Aorta (tissue), 5 donors: ENCODE measurements around the gene SELENOP. TPM values are rescaled to one million over a fixed set of nuclear protein-coding genes. Genes with fewer than 3 reads are reported as not detected.

ENCODE experiments used
- ATAC-seq: fragments of 200-7000 bp; cut with Tn5 transposase; one replicate; pipeline ENCODE4 v1.9.1; 2022; ENCODE audit warnings: moderate library complexity; ENCODE audit not compliant: low FRiP score
- DNase-seq, 2 donors: peaks; one replicate each; pipeline ENCODE4 v3.0.0-alpha.2; 2020
- H3K27ac ChIP-seq, 2 donors: one replicate each; pipeline ENCODE4 v1.5.1; 2013; ENCODE audit warnings: low read length in 2 of 2, mild to moderate bottlenecking in 2 of 2, moderate library complexity in 2 of 2, control low read depth in 1 of 2, inconsistent platforms in 1 of 2, low read depth in 1 of 2
- H3K27me3 ChIP-seq, 2 donors: one replicate each; pipeline ENCODE4 v1.6.1; 2013; ENCODE audit warnings: control low read depth in 1 of 2, low read length in 1 of 2, mild to moderate bottlenecking in 1 of 2, moderate library complexity in 1 of 2; ENCODE audit not compliant: insufficient read depth in 2 of 2, control insufficient read depth in 1 of 2
- H3K36me3 ChIP-seq, 2 donors: one replicate each; pipeline ENCODE4 v1.6.1; 2013; ENCODE audit warnings: control low read depth in 1 of 2, low read length in 1 of 2, mild to moderate bottlenecking in 1 of 2; ENCODE audit not compliant: insufficient read depth in 2 of 2, control insufficient read depth in 1 of 2
- H3K4me1 ChIP-seq, 2 donors: one replicate each; pipeline ENCODE4 v1.6.1; 2013; ENCODE audit warnings: low read length in 2 of 2, control low read depth in 1 of 2, mild to moderate bottlenecking in 1 of 2, moderate library complexity in 1 of 2; ENCODE audit not compliant: insufficient read depth in 2 of 2, control insufficient read depth in 1 of 2
- H3K4me3 ChIP-seq, 2 donors: one replicate each; pipeline ENCODE4 v1.5.1; 2013; ENCODE audit warnings: low read length in 2 of 2, control low read depth in 1 of 2, mild to moderate bottlenecking in 1 of 2
- H3K9me3 ChIP-seq: one replicate; pipeline ENCODE4 v1.6.1; 2013; ENCODE audit warnings: mild to moderate bottlenecking, low read length; ENCODE audit not compliant: control insufficient read depth
- WGBS, 2 donors: extraction: QIAGEN DNeasy Blood & Tissue Kit; methylation state at CpG; one replicate each; pipeline ENCODE4 v1.1.7; 2013; 5-methylcytosine and 5-hydroxymethylcytosine counted together
- intact Hi-C, 2 donors: fragments of 100-400 bp; cut with DNase I; formaldehyde crosslinking; loops; one replicate each; pipeline versions ENCODE4 v1.14.2 to v1.15.0; 2022
- polyA plus RNA-seq, 2 donors: library from polyadenylated mRNA; stranded (reverse); fragments of 200-250 nt; gene quantifications; one replicate each; pipeline ENCODE4 v1.2.3, GENCODE V29; 2013
- total RNA-seq, 2 donors: library from RNA; stranded (reverse); fragmentation: NEBNext Ultra II Directional; extraction: Animal tissue kit (Norgen Biotek cat#: 25700); gene quantifications; one replicate each; pipeline ENCODE4 v1.2.1, GENCODE V29; 2021
- donor health status: healthy with polysubstance abuse.
- donor health status: Bipolar disorder and iron deficiency.
- donor health status: DM: no; HTN: no; CAD: no.
- donor health status: DM: no; HTN: no; CAD: no.
- donor health status: DM: yes; HTN: yes; CAD: no.

The SELENOP gene
- total and polyA plus RNA-seq, 4 donors: 44.5 to 580 (median 384) TPM

DNA sequence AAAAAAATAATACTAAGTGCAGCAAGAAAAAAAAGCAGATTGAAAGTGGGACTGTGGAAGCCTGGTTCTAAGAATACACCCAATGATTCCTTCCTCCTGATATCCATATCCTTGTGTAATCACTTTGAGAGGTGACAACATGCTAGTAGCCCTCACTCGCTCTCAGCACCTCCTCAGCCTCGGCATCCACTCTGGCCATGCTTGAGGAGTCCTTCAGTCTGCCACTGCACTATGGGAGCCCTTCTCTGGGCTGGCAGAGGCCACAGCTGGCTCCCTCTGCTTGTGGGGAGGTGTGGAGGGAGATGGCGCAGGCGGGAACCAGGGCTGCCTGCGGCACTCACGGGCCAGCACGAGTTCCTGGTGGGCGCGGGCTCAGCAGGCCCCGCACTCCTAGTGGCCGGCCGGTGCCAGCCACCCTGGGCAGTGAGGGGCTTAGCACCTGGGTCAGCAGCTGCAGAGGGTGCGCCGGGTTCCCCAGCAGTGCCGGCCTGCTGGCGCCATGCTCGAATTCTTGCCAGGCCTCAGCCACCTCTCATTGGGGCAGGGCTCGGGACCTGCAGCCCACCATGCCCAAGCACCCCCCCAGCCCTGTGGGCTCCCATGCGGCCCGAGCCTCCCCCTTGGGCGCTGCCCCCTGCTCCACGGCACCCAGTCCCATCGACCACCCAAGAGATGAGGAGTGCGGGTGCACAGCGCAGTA, 24.5 kb upstream of the SELENOP start:
- 96 to 100% methylated on average over 23 to 25 of the region's 25 CpGs for WGBS, 2 donors
- Histone ChIP-seq H3K9me3 (no peaks in the 10 kb centered on the region), H3K27me3 (no peaks in the 10 kb centered on the region), H3K36me3 (no peaks in the 10 kb centered on the region), H3K4me3 (no peak overlapping the region), H3K4me1 (no peaks in the 10 kb centered on the region), H3K27ac (no peak overlapping the region)
- no peak for DNase-seq
- intact Hi-C loops: no loop called here
- ATAC-seq: no peak

- Histone ChIP-seq H3K36me3 (no peaks in the 10 kb centered on the region), H3K4me1 (no peaks in the 10 kb centered on the region), H3K27ac (no peak overlapping the region), H3K4me3 (no peak overlapping the region), H3K9me3 (no peaks in the 10 kb centered on the region), H3K27me3 (no peaks in the 10 kb centered on the region)
- intact Hi-C loops: no loop called here
- DNase-seq (no peak), ATAC-seq (no peak)
- 96 to 99% methylated on average over 5 of the region's 5 CpGs for WGBS, 2 donors
Observed at GRCh38 chr5:42832060-42832459, 20.4 kb upstream of the SELENOP start.

GRCh38 chr5:42830924-42831323, 19.2 kb upstream of the SELENOP start:
- DNase-seq: no peak
- H3K4me1 ChIP-seq: no peaks in the 10 kb centered on the region
- H3K27me3 ChIP-seq: no peaks in the 10 kb centered on the region
- H3K4me3 ChIP-seq: no peak overlapping the region
- ATAC-seq: no peak
- H3K9me3 ChIP-seq: no peaks in the 10 kb centered on the region
- no peaks in the 10 kb centered on the region for H3K36me3 ChIP-seq
- H3K27ac ChIP-seq: no peak overlapping the region
- 83% methylated on average over 2 of the region's 2 CpGs for WGBS, 2 donors
- intact Hi-C loops: no loop called here

DNA sequence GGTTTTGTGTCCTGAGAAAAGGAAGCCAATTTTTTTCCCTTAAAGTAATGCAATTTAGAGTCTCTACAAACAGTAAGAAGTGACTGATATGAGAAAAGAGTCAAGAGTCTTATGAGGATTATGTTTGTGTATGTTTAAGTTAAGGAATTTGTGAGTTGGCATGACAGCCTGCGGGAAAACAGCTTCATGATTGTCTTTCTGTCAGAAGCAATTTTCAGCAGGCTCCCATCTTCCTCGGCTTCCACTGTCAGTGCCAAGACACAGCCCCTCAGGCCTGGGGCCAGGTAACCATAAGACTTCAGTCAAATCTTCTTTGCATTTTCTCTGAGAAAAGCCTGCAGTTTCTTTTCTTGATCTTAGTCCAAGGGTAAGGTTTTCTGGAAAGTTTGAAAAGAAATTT, 17.0 kb upstream of the SELENOP start:
- intact Hi-C loops: no loop called here
- WGBS, 2 donors: 46 to 55% methylated on average over 2 of the region's 2 CpGs
- no peak for ATAC-seq

GRCh38 chr5:42826757-42827515, 15.2 kb upstream of the SELENOP start:
- H3K4me3 ChIP-seq: no peak overlapping the region
- DNase-seq (no peak), ATAC-seq (no peak)
- WGBS, 2 donors: 62 to 70% methylated on average over 2 of the region's 2 CpGs
- H3K9me3 ChIP-seq: no peaks in the 10 kb centered on the region
- no peaks in the 10 kb centered on the region for H3K36me3 ChIP-seq
- H3K4me1 ChIP-seq: no peaks in the 10 kb centered on the region
- intact Hi-C loops: no loop called here
- no peak overlapping the region for H3K27ac ChIP-seq
- H3K27me3 ChIP-seq: peaks cover 0 to 1% of the 10 kb centered on the region in 2 donors

More for the DNA sequence above, 17.0 kb upstream of the SELENOP start:
- Histone ChIP-seq H3K27me3 (no peaks in the 10 kb centered on the region), H3K36me3 (no peaks in the 10 kb centered on the region), H3K27ac (no peak overlapping the region), H3K4me3 (no peak overlapping the region), H3K9me3 (no peaks in the 10 kb centered on the region), H3K4me1 (no peaks in the 10 kb centered on the region)
- no peak for DNase-seq

DNA sequence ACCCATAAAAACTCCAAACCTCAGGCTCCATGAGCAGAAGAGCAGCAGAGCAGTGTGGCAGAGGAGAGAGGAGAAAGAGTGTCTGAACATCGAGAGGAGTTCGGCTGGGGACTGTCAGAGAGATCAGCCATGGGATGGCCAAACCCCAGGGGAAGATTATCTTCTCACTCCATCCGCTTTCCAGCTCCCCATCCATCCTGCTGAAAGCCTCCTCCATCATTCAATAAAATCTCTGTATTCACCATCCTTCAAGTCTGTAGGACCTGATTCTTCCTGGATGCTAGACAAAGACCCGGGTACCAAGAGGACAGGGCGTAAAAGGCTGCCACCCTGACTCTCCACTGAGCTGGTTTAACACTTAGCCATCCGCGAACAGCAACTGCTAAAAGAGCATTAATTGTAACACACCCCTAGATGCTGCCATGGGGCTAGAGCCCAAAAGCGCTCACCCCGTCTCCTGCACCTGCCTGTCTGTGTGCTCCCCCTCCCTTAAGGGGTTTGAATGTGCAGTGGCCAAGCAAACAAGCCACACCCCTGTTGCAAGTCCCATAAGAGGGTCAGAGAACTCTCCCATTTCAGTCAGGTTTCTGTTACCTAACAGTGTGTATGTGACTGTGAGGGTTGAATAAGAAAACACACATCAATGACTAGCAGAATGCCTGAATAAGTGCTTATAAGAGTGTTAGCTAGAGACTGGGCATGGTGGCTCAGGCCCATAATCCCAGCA, 13.9 kb upstream of the SELENOP start:
- no peak overlapping the region for H3K4me3 ChIP-seq
- DNase-seq: no peak
- H3K27ac ChIP-seq: no peak overlapping the region
- no peaks in the 10 kb centered on the region for H3K36me3 ChIP-seq
- no peak for ATAC-seq
- intact Hi-C loops: no loop called here
- peaks cover 0 to 1% of the 10 kb centered on the region in 2 donors for H3K27me3 ChIP-seq
- H3K4me1 ChIP-seq: no peaks in the 10 kb centered on the region
- 80 to 82% methylated on average over 9 of the region's 9 CpGs for WGBS, 2 donors
- H3K9me3 ChIP-seq: no peaks in the 10 kb centered on the region

DNA sequence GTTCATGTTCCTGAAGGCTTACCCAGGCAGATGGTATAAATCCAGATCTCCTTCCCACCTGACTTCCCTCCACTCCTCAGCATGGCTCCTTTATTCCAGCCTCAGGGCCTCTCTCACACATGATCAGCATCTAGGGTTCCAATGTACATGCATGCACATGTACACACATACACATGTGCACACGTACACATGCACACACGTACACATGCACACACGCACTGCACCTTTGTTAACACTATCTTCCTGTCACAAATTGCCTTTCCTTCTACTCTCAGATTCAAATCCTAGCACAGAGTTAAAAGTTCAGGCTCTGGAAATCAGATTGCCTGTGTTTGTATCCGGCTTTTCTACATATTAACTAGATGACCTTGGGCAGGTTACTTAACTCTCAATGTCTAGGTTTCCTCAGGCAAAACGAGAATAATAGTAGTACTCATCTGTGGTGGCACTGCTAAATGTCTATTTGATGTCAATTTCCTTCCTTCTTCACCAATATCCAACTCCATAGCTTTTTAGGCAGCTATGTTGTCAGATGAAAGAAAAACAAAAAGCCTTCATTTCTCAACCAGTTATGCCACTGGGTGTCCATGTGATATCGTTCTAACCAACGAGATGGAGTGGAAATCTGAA, 12.8 kb upstream of the SELENOP start:
- Histone ChIP-seq H3K27ac (no peak overlapping the region), H3K27me3 (peaks cover 0 to 1% of the 10 kb centered on the region in 2 donors), H3K4me1 (no peaks in the 10 kb centered on the region), H3K4me3 (no peak overlapping the region), H3K36me3 (no peaks in the 10 kb centered on the region), H3K9me3 (no peaks in the 10 kb centered on the region)
- intact Hi-C loops: no loop called here
- ATAC-seq (no peak), DNase-seq (no peak)
- WGBS, 2 donors: 79 to 82% methylated on average over 7 of the region's 7 CpGs

- Histone ChIP-seq H3K4me1 (no peaks in the 10 kb centered on the region), H3K9me3 (no peaks in the 10 kb centered on the region), H3K4me3 (no peak overlapping the region), H3K27ac (no peak overlapping the region), H3K36me3 (no peaks in the 10 kb centered on the region), H3K27me3 (peaks cover 0 to 1% of the 10 kb centered on the region in 2 donors)
- DNase-seq (no peak), ATAC-seq (no peak)
- WGBS, 2 donors: 72 to 80% methylated on average over 2 of the region's 2 CpGs
- intact Hi-C loops: no loop called here
Observed at GRCh38 chr5:42822548-42822947, 10.9 kb upstream of the SELENOP start.
